Astrocyte (in vitro differentiated cells and primary cell): ENCODE measurements around the gene ATF7. TPM values are rescaled to one million over a fixed set of nuclear protein-coding genes. Genes with fewer than 3 reads are reported as not detected.

Source experiments
- DNase-seq: peaks from one replicate; pipeline ENCODE4 v3.0.0-alpha.2; 2010; ENCODE audit warnings: low read depth
- FAIRE-seq: peaks from 2 replicates; lab custom pipeline; 2011; peaks lifted over from hg19 to GRCh38; lab: Jason Lieb, UNC
- H2AFZ ChIP-seq: 2 replicates; pipeline ENCODE4 v1.6.0; 2012; ENCODE audit warnings: low read depth, low read length, inconsistent platforms
- H3K27ac ChIP-seq: 2 replicates; pipeline ENCODE4 v1.5.1; 2011; ENCODE audit warnings: low read depth, low read length, inconsistent platforms
- H3K27me3 ChIP-seq: 2 replicates; pipeline ENCODE4 v1.6.0; 2011; ENCODE audit warnings: low read length, inconsistent platforms; ENCODE audit not compliant: insufficient read depth
- H3K36me3 ChIP-seq: 2 replicates; pipeline ENCODE4 v1.5.1; 2011; ENCODE audit warnings: low read length, inconsistent platforms; ENCODE audit not compliant: insufficient read depth
- H3K4me1 ChIP-seq: 2 replicates; pipeline ENCODE4 v1.5.1; 2011; ENCODE audit warnings: low read length, inconsistent platforms; ENCODE audit not compliant: insufficient read depth
- H3K4me2 ChIP-seq: 2 replicates; pipeline ENCODE4 v1.6.0; 2012; ENCODE audit warnings: low read length, inconsistent platforms
- H3K4me3 ChIP-seq: 2 replicates; pipeline ENCODE4 v1.5.1; 2011; ENCODE audit warnings: low read depth, mild to moderate bottlenecking, low read length, inconsistent platforms; ENCODE audit not compliant: insufficient read depth
- H3K79me2 ChIP-seq: 2 replicates; pipeline ENCODE4 v1.6.0; 2012; ENCODE audit warnings: mild to moderate bottlenecking, low read length, inconsistent platforms; ENCODE audit not compliant: insufficient read depth
- H3K9ac ChIP-seq: 2 replicates; pipeline ENCODE4 v1.6.0; 2012; ENCODE audit warnings: mild to moderate bottlenecking, low read length, inconsistent platforms
- H3K9me3 ChIP-seq: 2 replicates; pipeline ENCODE4 v1.5.1; 2012; ENCODE audit warnings: low read depth, mild to moderate bottlenecking, low read length, inconsistent platforms; ENCODE audit not compliant: insufficient read depth
- H4K20me1 ChIP-seq: 2 replicates; pipeline ENCODE4 v1.6.0; 2012; ENCODE audit warnings: low read length, inconsistent platforms; ENCODE audit not compliant: insufficient read depth
- H3K27ac Mint-ChIP-seq: one replicate; pipeline ENCODE4 v1.8.0; 2021; ENCODE audit warnings: mild to moderate bottlenecking, mixed read lengths; ENCODE audit not compliant: unreplicated experiment
- H3K27me3 Mint-ChIP-seq: one replicate; pipeline ENCODE4 v1.8.0; 2021; ENCODE audit warnings: low read depth, mixed read lengths; ENCODE audit not compliant: unreplicated experiment
- H3K36me3 Mint-ChIP-seq: one replicate; pipeline ENCODE4 v1.8.0; 2021; ENCODE audit warnings: low read depth, mixed read lengths; ENCODE audit not compliant: unreplicated experiment
- H3K4me1 Mint-ChIP-seq: one replicate; pipeline ENCODE4 v1.8.0; 2021; ENCODE audit warnings: low read depth, mixed read lengths; ENCODE audit not compliant: unreplicated experiment
- H3K4me3 Mint-ChIP-seq: one replicate; pipeline ENCODE4 v1.8.0; 2021; ENCODE audit warnings: mild to moderate bottlenecking, moderate library complexity, mixed read lengths; ENCODE audit not compliant: unreplicated experiment
- H3K9me3 Mint-ChIP-seq: one replicate; pipeline ENCODE4 v1.8.0; 2021; ENCODE audit warnings: mild to moderate bottlenecking, mixed read lengths; ENCODE audit not compliant: unreplicated experiment
- CTCF ChIP-seq: IDR thresholded peaks from 2 replicates; pipeline ENCODE4 v1.5.1; 2011; ENCODE audit warnings: low read depth, mild to moderate bottlenecking, inconsistent platforms, low read length, moderate library complexity; ENCODE audit not compliant: insufficient read depth
- EZH2 ChIP-seq: IDR thresholded peaks from 2 replicates; pipeline ENCODE4 v1.6.1; 2012; ENCODE audit warnings: mild to moderate bottlenecking, low read length, inconsistent platforms; ENCODE audit not compliant: insufficient read depth
- total RNA-seq: library from RNA; stranded (reverse); gene quantifications from 2 replicates; pipeline ENCODE4 v1.2.1, GENCODE V29; 2021

The ATF7 gene
- total RNA-seq, 1 donor from 2014 or later: 38.3 TPM

- TF ChIP-seq EZH2 (no peak), CTCF (no peak)
- peak overlapping the region; percentile 20 for H3K9ac ChIP-seq
- Mint-ChIP-seq H3K27me3 (no peaks in the 10 kb centered on the region), H3K9me3 (no peaks in the 10 kb centered on the region), H3K27ac (no peak overlapping the region), H3K4me1 (peaks cover 18% of the 10 kb centered on the region), H3K36me3 (peaks cover 9% of the 10 kb centered on the region), H3K4me3 (no peak overlapping the region)
- peaks cover 27% of the 10 kb centered on the region for H3K79me2 ChIP-seq
- H3K4me3 ChIP-seq: no peak overlapping the region
- H3K27ac ChIP-seq: peak overlapping the region; percentile 6
- H3K4me1 ChIP-seq: peaks cover 31% of the 10 kb centered on the region
- H3K9me3 ChIP-seq: no peaks in the 10 kb centered on the region
- no peak for DNase-seq
- no peak for FAIRE-seq
- H3K4me2 ChIP-seq: peak overlapping the region; percentile 27
- no peaks in the 10 kb centered on the region for H4K20me1 ChIP-seq
- H2AFZ ChIP-seq: no peak overlapping the region
- peaks cover 6% of the 10 kb centered on the region for H3K36me3 ChIP-seq
- H3K27me3 ChIP-seq: no peaks in the 10 kb centered on the region
Observed at GRCh38 chr12:53505555-53506449, 120.4 kb downstream of the ATF7 start.

GRCh38 chr12:53505086-53505485, 121.1 kb downstream of the ATF7 start:
- Mint-ChIP-seq H3K27ac (no peak overlapping the region), H3K9me3 (no peaks in the 10 kb centered on the region), H3K27me3 (no peaks in the 10 kb centered on the region), H3K4me1 (peaks cover 18% of the 10 kb centered on the region), H3K36me3 (peaks cover 9% of the 10 kb centered on the region), H3K4me3 (no peak overlapping the region)
- Histone ChIP-seq H3K9ac (peak overlapping the region; percentile 3), H3K4me2 (no peak overlapping the region), H3K27me3 (no peaks in the 10 kb centered on the region), H2AFZ (no peak overlapping the region), H3K27ac (peak overlapping the region; percentile 6), H3K9me3 (no peaks in the 10 kb centered on the region), H3K4me1 (peaks cover 35% of the 10 kb centered on the region), H3K4me3 (no peak overlapping the region), H3K36me3 (peaks cover 6% of the 10 kb centered on the region), H3K79me2 (peaks cover 27% of the 10 kb centered on the region), H4K20me1 (no peaks in the 10 kb centered on the region)
- DNase-seq: peak; percentile 45
- FAIRE-seq: no peak
- TF ChIP-seq CTCF (no peak), EZH2 (no peak)
